Measurements from ENCODE around the gene CIB4. TPM values are rescaled to one million over a fixed set of nuclear protein-coding genes. Genes with fewer than 3 reads are reported as not detected.

CIB4 gene
- total RNA-seq, 1 experiment from 2014 or later: not detected

DNA sequence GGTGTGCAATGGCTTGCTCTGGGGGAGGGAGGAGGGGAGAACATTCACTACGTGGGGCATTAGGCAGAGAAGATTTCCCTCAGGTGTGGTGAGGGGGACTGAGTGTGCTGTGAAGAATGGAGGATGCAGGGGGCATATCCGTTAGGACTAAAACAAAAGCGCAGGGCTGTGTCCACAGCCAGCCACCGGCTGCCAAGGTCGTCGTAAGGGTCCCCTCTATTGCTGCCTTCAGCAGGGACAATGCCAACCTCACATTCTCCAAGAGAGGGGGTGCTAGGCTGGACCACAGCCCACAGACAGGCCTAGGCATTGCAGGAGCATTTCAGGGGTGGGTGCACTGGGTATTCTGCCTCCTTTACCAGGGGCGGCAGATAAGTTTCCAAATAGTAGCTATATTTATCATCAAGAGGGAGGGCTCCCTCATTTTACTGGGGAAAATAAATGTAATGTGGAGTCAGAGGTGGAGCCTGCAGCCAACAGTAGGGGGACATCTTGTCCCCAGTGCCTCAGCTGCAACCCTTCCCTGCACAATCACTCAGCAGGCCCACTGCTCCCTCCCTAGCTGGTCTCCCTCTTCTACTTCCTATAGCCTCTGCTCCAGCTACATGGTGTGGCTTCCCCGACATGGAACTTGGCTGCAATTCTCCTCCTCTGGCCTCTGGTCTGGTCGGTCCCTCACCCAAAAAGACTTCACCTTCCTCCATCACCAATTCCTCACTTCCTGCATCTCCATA, 88.4 kb downstream of the CIB4 start:
- peaks cover 5% of the 10 kb centered on the region for H3K27me3 ChIP-seq (replicated peaks; ENCODE audit: insufficient read depth, low read depth, low read length, poor library complexity)
- TF ChIP-seq, protein P1, sequence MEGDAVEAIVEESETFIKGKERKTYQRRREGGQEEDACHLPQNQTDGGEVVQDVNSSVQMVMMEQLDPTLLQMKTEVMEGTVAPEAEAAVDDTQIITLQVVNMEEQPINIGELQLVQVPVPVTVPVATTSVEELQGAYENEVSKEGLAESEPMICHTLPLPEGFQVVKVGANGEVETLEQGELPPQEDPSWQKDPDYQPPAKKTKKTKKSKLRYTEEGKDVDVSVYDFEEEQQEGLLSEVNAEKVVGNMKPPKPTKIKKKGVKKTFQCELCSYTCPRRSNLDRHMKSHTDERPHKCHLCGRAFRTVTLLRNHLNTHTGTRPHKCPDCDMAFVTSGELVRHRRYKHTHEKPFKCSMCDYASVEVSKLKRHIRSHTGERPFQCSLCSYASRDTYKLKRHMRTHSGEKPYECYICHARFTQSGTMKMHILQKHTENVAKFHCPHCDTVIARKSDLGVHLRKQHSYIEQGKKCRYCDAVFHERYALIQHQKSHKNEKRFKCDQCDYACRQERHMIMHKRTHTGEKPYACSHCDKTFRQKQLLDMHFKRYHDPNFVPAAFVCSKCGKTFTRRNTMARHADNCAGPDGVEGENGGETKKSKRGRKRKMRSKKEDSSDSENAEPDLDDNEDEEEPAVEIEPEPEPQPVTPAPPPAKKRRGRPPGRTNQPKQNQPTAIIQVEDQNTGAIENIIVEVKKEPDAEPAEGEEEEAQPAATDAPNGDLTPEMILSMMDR (conservative IDR thresholded peaks at IDR 0.05; ENCODE audit: low read depth, low read length): no peak
- no peak for TF ChIP-seq EZH2 (IDR thresholded peaks at IDR 0.05; ENCODE audit: borderline replicate concordance, low read depth, low read length, poor library complexity, severe bottlenecking)
- intact Hi-C loops (cut with micrococcal nuclease; ENCODE audit: unreplicated experiment): no loop called here
- ChIA-PET CTCF (interaction anchor here (0.7 kb wide), 1 partner anchor 42 kb away, joined by 8 read pairs; no protein-coding TSS in a partner anchor), POLR2A (ENCODE audit: low non-redundant PET) (no interaction called here)
- no peak overlapping the region for H3K4me3 ChIP-seq (ENCODE audit: low read depth, low read length, poor library complexity, severe bottlenecking)
- BruUV-seq (replicated peaks): no TSS peak
- H3K4me1 ChIP-seq (ENCODE audit: insufficient read depth, low read length, poor library complexity, severe bottlenecking): no peaks in the 10 kb centered on the region
- H3K27ac ChIP-seq (ENCODE audit: low read depth, low read length, poor library complexity, severe bottlenecking): no peak overlapping the region
- no peak for DNase-seq (ENCODE audit: low spot score)
- no peaks in the 10 kb centered on the region for H3K36me3 ChIP-seq (ENCODE audit: insufficient read depth, low read length, poor library complexity, severe bottlenecking)
- no peaks in the 10 kb centered on the region for H3K9me3 ChIP-seq (ENCODE audit: low read depth, low read length, poor library complexity, severe bottlenecking)

DNA sequence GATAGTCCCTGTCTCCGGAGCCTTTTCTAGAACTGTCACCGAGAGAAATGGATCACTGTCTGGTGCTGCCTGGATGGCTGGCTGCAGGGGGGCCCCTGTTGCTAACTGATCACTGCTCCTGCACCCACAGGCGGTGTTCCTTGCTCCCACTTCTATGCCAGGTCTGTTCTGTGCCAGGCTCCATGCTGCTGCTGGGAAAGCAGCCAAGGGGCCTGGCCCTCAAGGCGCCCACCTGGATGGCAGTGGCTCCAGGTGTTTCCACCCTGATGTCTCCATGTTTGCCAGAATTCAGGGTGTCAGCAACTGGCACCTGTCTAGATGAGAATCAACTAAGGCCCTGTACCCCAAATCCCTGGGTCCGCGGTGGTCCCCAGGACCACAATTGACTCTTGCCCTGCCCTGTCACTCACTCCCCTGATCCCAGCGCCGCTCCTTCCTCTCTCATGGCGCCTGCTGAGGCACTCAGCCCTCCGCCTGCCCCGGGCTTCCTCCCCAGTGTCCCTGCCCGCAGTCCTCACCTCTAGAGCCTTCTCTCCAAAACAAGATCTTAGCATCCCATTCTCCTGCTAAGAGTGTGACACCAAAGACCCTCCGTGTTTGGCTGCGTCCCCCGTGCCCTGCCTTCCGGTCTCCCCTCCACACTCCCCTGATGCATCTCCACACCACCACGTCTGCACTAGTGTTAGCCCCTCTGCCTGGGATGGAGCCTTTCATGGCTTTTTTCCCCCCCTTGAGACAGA, 90.7 kb downstream of the CIB4 start:
- no TSS peak for BruUV-seq (replicated peaks)
- DNase-seq (ENCODE audit: low spot score): no peak
- no peaks in the 10 kb centered on the region for H3K4me1 ChIP-seq (ENCODE audit: insufficient read depth, low read length, poor library complexity, severe bottlenecking)
- intact Hi-C loops (cut with micrococcal nuclease; ENCODE audit: unreplicated experiment): no loop called here
- no peak overlapping the region for H3K4me3 ChIP-seq (ENCODE audit: low read depth, low read length, poor library complexity, severe bottlenecking)
- ChIA-PET POLR2A (ENCODE audit: low non-redundant PET) (no interaction called here), CTCF (no interaction called here)
- H3K9me3 ChIP-seq (ENCODE audit: low read depth, low read length, poor library complexity, severe bottlenecking): no peaks in the 10 kb centered on the region
- no peaks in the 10 kb centered on the region for H3K27me3 ChIP-seq (replicated peaks; ENCODE audit: insufficient read depth, low read depth, low read length, poor library complexity)
- H3K27ac ChIP-seq (ENCODE audit: low read depth, low read length, poor library complexity, severe bottlenecking): no peak overlapping the region
- TF ChIP-seq, protein P1 (conservative IDR thresholded peaks at IDR 0.05; ENCODE audit: low read depth, low read length): no peak
- TF ChIP-seq EZH2 (IDR thresholded peaks at IDR 0.05; ENCODE audit: borderline replicate concordance, low read depth, low read length, poor library complexity, severe bottlenecking): no peak
- no peaks in the 10 kb centered on the region for H3K36me3 ChIP-seq (ENCODE audit: insufficient read depth, low read length, poor library complexity, severe bottlenecking)

- ChIA-PET CTCF (no interaction called here), POLR2A (ENCODE audit: low non-redundant PET) (no interaction called here)
- Histone ChIP-seq H3K27ac (ENCODE audit: low read depth, low read length, poor library complexity, severe bottlenecking) (no peak overlapping the region), H3K4me1 (ENCODE audit: insufficient read depth, low read length, poor library complexity, severe bottlenecking) (no peaks in the 10 kb centered on the region), H3K27me3 (replicated peaks; ENCODE audit: insufficient read depth, low read depth, low read length, poor library complexity) (no peaks in the 10 kb centered on the region), H3K36me3 (ENCODE audit: insufficient read depth, low read length, poor library complexity, severe bottlenecking) (no peaks in the 10 kb centered on the region), H3K9me3 (ENCODE audit: low read depth, low read length, poor library complexity, severe bottlenecking) (no peaks in the 10 kb centered on the region), H3K4me3 (ENCODE audit: low read depth, low read length, poor library complexity, severe bottlenecking) (no peak overlapping the region)
- TF ChIP-seq, protein P1 (conservative IDR thresholded peaks at IDR 0.05; ENCODE audit: low read depth, low read length): no peak
- TF ChIP-seq EZH2 (IDR thresholded peaks at IDR 0.05; ENCODE audit: borderline replicate concordance, low read depth, low read length, poor library complexity, severe bottlenecking): no peak
- no peak for DNase-seq (ENCODE audit: low spot score)
- no TSS peak for BruUV-seq (replicated peaks)
- intact Hi-C loops (cut with micrococcal nuclease; ENCODE audit: unreplicated experiment): no loop called here
These were observed 98.3 kb downstream of the CIB4 start for GRCh38 chr2:26542676-26543505.
